ENCODE data around the gene UBA3.
A peak's percentile ranks its signal among the peaks of the same experiment; 100 is the strongest.

Gene UBA3

DNA sequence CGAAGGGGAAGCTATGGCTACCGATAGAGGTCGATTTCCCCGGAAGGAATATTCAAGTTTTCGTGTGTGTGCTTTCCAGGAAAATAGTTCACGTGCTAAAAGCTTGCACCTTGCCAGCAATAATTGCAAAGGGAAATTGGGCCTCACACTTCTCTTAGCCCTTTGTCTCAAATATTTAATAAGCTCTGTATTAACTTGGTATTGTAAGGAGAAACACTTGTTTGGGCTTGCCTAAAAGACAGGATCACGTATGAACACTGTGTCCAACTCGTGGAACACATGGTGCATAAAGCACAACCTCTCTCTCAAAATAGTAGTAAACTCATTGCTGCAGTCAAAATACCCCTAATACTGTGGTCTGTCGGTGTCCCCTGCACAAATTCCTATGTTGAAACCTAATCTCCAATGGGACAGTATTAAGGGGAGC is 27.7 kb downstream of the UBA3 start:
- peaks cover 24 to 26% of the 10 kb centered on the region in 2 donors for H3K36me3 ChIP-seq (ENCODE audit: control insufficient read depth in 2 of 2, insufficient read depth in 2 of 2, low read length in 2 of 2)
- peaks cover 4 to 9% of the 10 kb centered on the region in 2 donors for H3K4me1 ChIP-seq (ENCODE audit: control insufficient read depth in 2 of 2, insufficient read depth in 2 of 2, low read length in 2 of 2)
- H3K9me3 ChIP-seq (ENCODE audit: control insufficient read depth in 2 of 2, low read length in 2 of 2), result no peaks in the 10 kb centered on the region
- peak overlapping the region; percentile 96 to 98 for H3K27ac ChIP-seq (ENCODE audit: low read depth in 2 of 2, low read length in 2 of 2)
- H3K27me3 ChIP-seq (ENCODE audit: control insufficient read depth in 2 of 2, insufficient read depth in 2 of 2, low read length in 2 of 2), result no peaks in the 10 kb centered on the region
- peak overlapping the region; percentile 97 to 98 for H3K9ac ChIP-seq (ENCODE audit: low read depth in 1 of 2, low read length in 2 of 2)
- H3K4me3 ChIP-seq (ENCODE audit: low read length in 2 of 2), result peak overlapping the region; percentile 76 to 98

DNA sequence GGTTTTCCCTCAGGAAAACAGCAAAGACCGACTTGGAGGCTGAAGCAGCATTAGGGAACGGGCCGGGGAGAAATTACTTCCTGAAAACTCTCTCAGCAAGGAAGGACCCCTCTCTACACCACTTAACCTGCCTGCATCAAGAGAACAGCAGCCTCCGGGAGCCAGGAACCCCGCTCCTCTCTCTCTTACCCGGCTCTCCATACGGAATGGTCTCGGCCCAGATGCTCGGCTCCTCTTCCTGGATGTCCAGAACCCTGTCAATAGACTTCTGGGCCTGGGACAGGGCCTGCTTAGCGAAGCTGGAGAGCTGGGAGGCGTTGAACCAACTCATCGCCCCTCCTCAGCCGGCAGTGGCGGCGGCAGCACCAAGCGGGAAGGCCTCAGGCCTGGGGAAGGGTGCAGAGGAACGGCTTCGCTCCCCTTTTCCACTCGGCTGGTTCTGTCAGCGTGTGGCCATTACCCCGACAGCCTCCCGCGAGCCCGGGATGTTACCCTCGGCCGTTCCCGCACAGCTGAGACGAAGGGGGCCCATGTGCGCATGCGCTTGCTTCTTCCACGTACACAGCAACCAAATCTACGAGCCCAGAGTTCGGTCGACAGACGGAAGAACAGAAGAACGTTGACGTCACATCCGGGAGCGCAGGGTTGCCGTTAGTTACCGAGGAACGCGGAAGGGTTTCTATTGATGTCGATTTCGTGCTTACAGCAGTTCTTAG is 28.3 kb downstream of the UBA3 start, which contains the start of gene TMF1:
Gene TMF1 (minus strand): TSS at position 578 of the 716 bp plus-strand sequence. CDS start 247 bp downstream, at position 331.
- Histone ChIP-seq H3K4me1 (ENCODE audit: control insufficient read depth in 2 of 2, insufficient read depth in 2 of 2, low read length in 2 of 2) (peaks cover 4 to 9% of the 10 kb centered on the region in 2 donors), H3K27me3 (ENCODE audit: control insufficient read depth in 2 of 2, insufficient read depth in 2 of 2, low read length in 2 of 2) (no peaks in the 10 kb centered on the region), H3K9me3 (ENCODE audit: control insufficient read depth in 2 of 2, low read length in 2 of 2) (no peaks in the 10 kb centered on the region), H3K4me3 (ENCODE audit: low read length in 2 of 2) (peak within 1 kb of the TSS; percentile 76 to 98), H3K27ac (ENCODE audit: low read depth in 2 of 2, low read length in 2 of 2) (peak within 1 kb of the TSS; percentile 96 to 98), H3K36me3 (ENCODE audit: control insufficient read depth in 2 of 2, insufficient read depth in 2 of 2, low read length in 2 of 2) (peaks cover 27 to 29% of the 10 kb centered on the region in 2 donors), H3K9ac (ENCODE audit: low read depth in 1 of 2, low read length in 2 of 2) (peak within 1 kb of the TSS; percentile 97 to 98)

- no peaks in the 10 kb centered on the region for H3K9me3 ChIP-seq (ENCODE audit: control insufficient read depth in 2 of 2, low read length in 2 of 2)
- H3K27me3 ChIP-seq (ENCODE audit: control insufficient read depth in 2 of 2, insufficient read depth in 2 of 2, low read length in 2 of 2), result no peaks in the 10 kb centered on the region
- peaks cover 4 to 9% of the 10 kb centered on the region in 2 donors for H3K4me1 ChIP-seq (ENCODE audit: control insufficient read depth in 2 of 2, insufficient read depth in 2 of 2, low read length in 2 of 2)
- no peak overlapping the region for H3K9ac ChIP-seq (ENCODE audit: low read depth in 1 of 2, low read length in 2 of 2)
- H3K36me3 ChIP-seq (ENCODE audit: control insufficient read depth in 2 of 2, insufficient read depth in 2 of 2, low read length in 2 of 2), result peaks cover 23 to 25% of the 10 kb centered on the region in 2 donors
- no peak overlapping the region for H3K27ac ChIP-seq (ENCODE audit: low read depth in 2 of 2, low read length in 2 of 2)
- no peak overlapping the region for H3K4me3 ChIP-seq (ENCODE audit: low read length in 2 of 2)
Observed at GRCh38 chr3:69048990-69049389, 31.2 kb downstream of the UBA3 start.

GRCh38 chr3:69044608-69045007 is 35.6 kb downstream of the UBA3 start:
- Histone ChIP-seq H3K4me1 (ENCODE audit: control insufficient read depth in 2 of 2, insufficient read depth in 2 of 2, low read length in 2 of 2) (peaks cover 0 to 6% of the 10 kb centered on the region in 2 donors), H3K9me3 (ENCODE audit: control insufficient read depth in 2 of 2, low read length in 2 of 2) (no peaks in the 10 kb centered on the region), H3K27me3 (ENCODE audit: control insufficient read depth in 2 of 2, insufficient read depth in 2 of 2, low read length in 2 of 2) (no peaks in the 10 kb centered on the region), H3K9ac (ENCODE audit: low read depth in 1 of 2, low read length in 2 of 2) (no peak overlapping the region), H3K4me3 (ENCODE audit: low read length in 2 of 2) (no peak overlapping the region), H3K27ac (ENCODE audit: low read depth in 2 of 2, low read length in 2 of 2) (no peak overlapping the region), H3K36me3 (ENCODE audit: control insufficient read depth in 2 of 2, insufficient read depth in 2 of 2, low read length in 2 of 2) (peaks cover 47 to 49% of the 10 kb centered on the region in 2 donors)

GRCh38 chr3:69033470-69033869 is 46.7 kb downstream of the UBA3 start:
- Histone ChIP-seq H3K36me3 (ENCODE audit: control insufficient read depth in 2 of 2, insufficient read depth in 2 of 2, low read length in 2 of 2) (peaks cover 58 to 63% of the 10 kb centered on the region in 2 donors), H3K9me3 (ENCODE audit: control insufficient read depth in 2 of 2, low read length in 2 of 2) (no peaks in the 10 kb centered on the region), H3K9ac (ENCODE audit: low read depth in 1 of 2, low read length in 2 of 2) (no peak overlapping the region), H3K4me3 (ENCODE audit: low read length in 2 of 2) (no peak overlapping the region), H3K27me3 (ENCODE audit: control insufficient read depth in 2 of 2, insufficient read depth in 2 of 2, low read length in 2 of 2) (no peaks in the 10 kb centered on the region), H3K27ac (ENCODE audit: low read depth in 2 of 2, low read length in 2 of 2) (no peak overlapping the region), H3K4me1 (ENCODE audit: control insufficient read depth in 2 of 2, insufficient read depth in 2 of 2, low read length in 2 of 2) (no peaks in the 10 kb centered on the region)

DNA sequence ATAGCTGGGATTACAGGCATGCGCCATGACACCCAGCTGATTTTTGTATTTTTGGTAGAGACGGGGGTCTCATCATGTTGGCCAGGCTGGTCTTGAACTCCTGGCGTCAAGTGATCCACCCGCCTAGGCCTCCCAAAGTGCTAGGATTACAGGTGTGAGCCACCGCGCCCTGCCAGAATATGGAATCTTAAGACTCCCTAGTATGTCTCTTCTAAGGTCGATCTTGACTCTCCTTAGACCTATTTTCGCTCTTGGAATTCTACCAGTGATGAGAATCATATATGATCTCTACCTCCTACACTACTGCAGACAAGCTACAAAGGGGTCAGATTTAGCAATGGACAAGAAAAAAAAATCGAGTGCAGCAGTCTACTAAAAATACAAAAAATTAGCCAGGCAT is 47.4 kb downstream of the UBA3 start:
- H3K36me3 ChIP-seq (ENCODE audit: control insufficient read depth in 2 of 2, insufficient read depth in 2 of 2, low read length in 2 of 2), result peaks cover 56 to 59% of the 10 kb centered on the region in 2 donors
- H3K4me1 ChIP-seq (ENCODE audit: control insufficient read depth in 2 of 2, insufficient read depth in 2 of 2, low read length in 2 of 2), result no peaks in the 10 kb centered on the region
- no peak overlapping the region for H3K4me3 ChIP-seq (ENCODE audit: low read length in 2 of 2)
- H3K27ac ChIP-seq (ENCODE audit: low read depth in 2 of 2, low read length in 2 of 2), result no peak overlapping the region
- no peaks in the 10 kb centered on the region for H3K9me3 ChIP-seq (ENCODE audit: control insufficient read depth in 2 of 2, low read length in 2 of 2)
- H3K27me3 ChIP-seq (ENCODE audit: control insufficient read depth in 2 of 2, insufficient read depth in 2 of 2, low read length in 2 of 2), result no peaks in the 10 kb centered on the region
- H3K9ac ChIP-seq (ENCODE audit: low read depth in 1 of 2, low read length in 2 of 2), result no peak overlapping the region

- Histone ChIP-seq H3K36me3 (ENCODE audit: control insufficient read depth in 2 of 2, insufficient read depth in 2 of 2, low read length in 2 of 2) (peaks cover 56 to 65% of the 10 kb centered on the region in 2 donors), H3K9me3 (ENCODE audit: control insufficient read depth in 2 of 2, low read length in 2 of 2) (no peaks in the 10 kb centered on the region)
Observed at GRCh38 chr3:69032142-69032541, 48.0 kb downstream of the UBA3 start.

GRCh38 chr3:69031635-69032034 is 48.5 kb downstream of the UBA3 start:
- no peaks in the 10 kb centered on the region for H3K9me3 ChIP-seq (ENCODE audit: control insufficient read depth in 2 of 2, low read length in 2 of 2)
- H3K4me1 ChIP-seq (ENCODE audit: control insufficient read depth in 2 of 2, insufficient read depth in 2 of 2, low read length in 2 of 2), result no peaks in the 10 kb centered on the region
- H3K36me3 ChIP-seq (ENCODE audit: control insufficient read depth in 2 of 2, insufficient read depth in 2 of 2, low read length in 2 of 2), result peaks cover 57 to 63% of the 10 kb centered on the region in 2 donors
- no peak overlapping the region for H3K9ac ChIP-seq (ENCODE audit: low read depth in 1 of 2, low read length in 2 of 2)
- H3K4me3 ChIP-seq (ENCODE audit: low read length in 2 of 2), result no peak overlapping the region
- no peak overlapping the region for H3K27ac ChIP-seq (ENCODE audit: low read depth in 2 of 2, low read length in 2 of 2)
- H3K27me3 ChIP-seq (ENCODE audit: control insufficient read depth in 2 of 2, insufficient read depth in 2 of 2, low read length in 2 of 2), result no peaks in the 10 kb centered on the region

More at GRCh38 chr3:69032142-69032541, 48.0 kb downstream of the UBA3 start:
- Histone ChIP-seq H3K4me1 (ENCODE audit: control insufficient read depth in 2 of 2, insufficient read depth in 2 of 2, low read length in 2 of 2) (no peaks in the 10 kb centered on the region), H3K9ac (ENCODE audit: low read depth in 1 of 2, low read length in 2 of 2) (no peak overlapping the region), H3K27me3 (ENCODE audit: control insufficient read depth in 2 of 2, insufficient read depth in 2 of 2, low read length in 2 of 2) (no peaks in the 10 kb centered on the region), H3K27ac (ENCODE audit: low read depth in 2 of 2, low read length in 2 of 2) (no peak overlapping the region), H3K4me3 (ENCODE audit: low read length in 2 of 2) (no peak overlapping the region)

DNA sequence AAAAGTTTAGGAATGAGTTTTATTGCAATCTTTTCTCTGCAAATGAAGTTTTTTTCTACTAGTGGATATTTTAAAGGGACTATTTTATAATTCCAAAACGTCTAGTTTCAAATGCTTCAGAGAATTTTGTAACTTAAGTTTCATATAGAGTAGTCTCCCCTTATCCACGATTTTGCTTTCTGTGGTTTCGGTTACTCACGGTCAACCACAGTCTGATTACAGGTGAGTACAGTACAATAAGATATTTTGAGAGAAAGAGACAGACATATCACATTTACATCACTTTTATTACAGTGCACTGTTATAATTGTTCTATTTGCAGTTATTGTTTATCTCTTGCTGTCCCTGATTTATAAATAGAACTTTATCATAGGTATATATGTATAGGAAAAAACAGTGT is 59.3 kb downstream of the UBA3 start:
- Histone ChIP-seq H3K36me3 (ENCODE audit: control insufficient read depth in 2 of 2, insufficient read depth in 2 of 2, low read length in 2 of 2) (peaks cover 26 to 39% of the 10 kb centered on the region in 2 donors), H3K9me3 (ENCODE audit: control insufficient read depth in 2 of 2, low read length in 2 of 2) (no peaks in the 10 kb centered on the region), H3K4me3 (ENCODE audit: low read length in 2 of 2) (no peak overlapping the region), H3K9ac (ENCODE audit: low read depth in 1 of 2, low read length in 2 of 2) (no peak overlapping the region), H3K27ac (ENCODE audit: low read depth in 2 of 2, low read length in 2 of 2) (no peak overlapping the region), H3K27me3 (ENCODE audit: control insufficient read depth in 2 of 2, insufficient read depth in 2 of 2, low read length in 2 of 2) (no peaks in the 10 kb centered on the region), H3K4me1 (ENCODE audit: control insufficient read depth in 2 of 2, insufficient read depth in 2 of 2, low read length in 2 of 2) (no peaks in the 10 kb centered on the region)

DNA sequence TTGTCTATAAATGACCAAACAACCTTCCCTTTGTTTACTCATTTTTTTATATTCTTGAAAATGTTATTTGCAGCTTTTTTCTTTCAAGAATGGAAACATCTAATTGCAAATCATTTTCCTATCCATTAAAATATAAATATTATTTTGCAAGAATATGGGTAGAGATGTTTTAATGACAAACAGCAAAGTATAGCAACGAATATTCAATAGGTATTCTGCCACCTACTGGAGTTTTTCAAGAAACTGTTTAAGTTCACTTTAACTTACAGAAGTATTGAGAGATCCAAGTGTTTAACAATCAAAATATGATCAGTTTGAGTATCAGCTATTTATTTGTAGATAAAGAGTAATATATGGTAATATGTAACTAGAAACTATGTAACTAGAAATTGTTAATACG is 59.7 kb downstream of the UBA3 start:
- Histone ChIP-seq H3K27ac (ENCODE audit: low read depth in 2 of 2, low read length in 2 of 2) (no peak overlapping the region), H3K9ac (ENCODE audit: low read depth in 1 of 2, low read length in 2 of 2) (no peak overlapping the region), H3K4me1 (ENCODE audit: control insufficient read depth in 2 of 2, insufficient read depth in 2 of 2, low read length in 2 of 2) (no peaks in the 10 kb centered on the region), H3K27me3 (ENCODE audit: control insufficient read depth in 2 of 2, insufficient read depth in 2 of 2, low read length in 2 of 2) (no peaks in the 10 kb centered on the region), H3K4me3 (ENCODE audit: low read length in 2 of 2) (no peak overlapping the region), H3K9me3 (ENCODE audit: control insufficient read depth in 2 of 2, low read length in 2 of 2) (no peaks in the 10 kb centered on the region), H3K36me3 (ENCODE audit: control insufficient read depth in 2 of 2, insufficient read depth in 2 of 2, low read length in 2 of 2) (peaks cover 21 to 35% of the 10 kb centered on the region in 2 donors)

Data from mucosa of rectum (tissue), 2 donors.